GM04503 (cell line): ENCODE measurements around the gene FATE1.

ENCODE experiments used
- DNase-seq: peaks from one replicate; pipeline ENCODE4 v3.0.0-alpha.2; 2012; ENCODE audit warnings: low read depth

FATE1 gene

DNA sequence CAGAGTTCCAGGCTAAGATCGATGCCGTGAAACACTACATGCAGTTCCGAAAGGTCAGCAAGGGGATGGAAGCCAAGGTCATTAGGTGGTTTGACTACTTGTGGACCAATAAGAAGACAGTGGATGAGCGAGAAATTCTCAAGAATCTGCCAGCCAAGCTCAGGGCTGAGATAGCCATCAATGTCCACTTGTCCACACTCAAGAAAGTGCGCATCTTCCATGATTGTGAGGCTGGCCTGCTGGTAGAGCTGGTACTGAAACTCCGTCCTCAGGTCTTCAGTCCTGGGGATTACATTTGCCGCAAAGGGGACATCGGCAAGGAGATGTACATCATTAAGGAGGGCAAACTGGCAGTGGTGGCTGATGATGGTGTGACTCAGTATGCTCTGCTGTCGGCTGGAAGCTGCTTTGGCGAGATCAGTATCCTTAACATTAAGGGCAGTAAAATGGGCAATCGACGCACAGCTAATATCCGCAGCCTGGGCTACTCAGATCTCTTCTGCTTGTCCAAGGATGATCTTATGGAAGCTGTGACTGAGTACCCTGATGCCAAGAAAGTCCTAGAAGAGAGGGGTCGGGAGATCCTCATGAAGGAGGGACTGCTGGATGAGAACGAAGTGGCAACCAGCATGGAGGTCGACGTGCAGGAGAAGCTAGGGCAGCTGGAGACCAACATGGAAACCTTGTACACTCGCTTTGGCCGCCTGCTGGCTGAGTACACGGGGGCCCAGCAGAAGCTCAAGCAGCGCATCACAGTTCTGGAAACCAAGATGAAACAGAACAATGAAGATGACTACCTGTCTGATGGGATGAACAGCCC is 28.0 kb downstream of the FATE1 start:
- DNase-seq: no peak

- no peak for DNase-seq
These were observed 29.8 kb downstream of the FATE1 start for GRCh38 chrX:151745651-151746050.

DNA sequence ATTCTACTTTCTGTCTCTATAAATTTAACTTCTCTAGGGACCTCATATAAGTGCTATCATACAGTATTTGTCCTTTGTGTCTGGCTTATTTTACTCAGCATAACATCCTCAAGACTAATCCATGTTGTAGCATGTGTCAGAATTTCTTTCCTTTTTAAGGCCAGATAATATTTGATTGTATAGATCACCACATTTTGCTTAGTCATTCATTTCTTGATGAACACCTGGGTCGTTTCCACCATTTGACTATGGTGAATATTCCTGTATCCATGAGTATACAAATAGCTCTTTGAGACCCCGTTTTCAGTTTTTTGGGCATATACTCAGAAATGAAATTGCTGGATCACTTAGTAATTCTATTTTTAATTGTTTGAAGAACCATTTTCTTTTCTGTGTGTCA is 30.7 kb downstream of the FATE1 start:
- DNase-seq: no peak

DNA sequence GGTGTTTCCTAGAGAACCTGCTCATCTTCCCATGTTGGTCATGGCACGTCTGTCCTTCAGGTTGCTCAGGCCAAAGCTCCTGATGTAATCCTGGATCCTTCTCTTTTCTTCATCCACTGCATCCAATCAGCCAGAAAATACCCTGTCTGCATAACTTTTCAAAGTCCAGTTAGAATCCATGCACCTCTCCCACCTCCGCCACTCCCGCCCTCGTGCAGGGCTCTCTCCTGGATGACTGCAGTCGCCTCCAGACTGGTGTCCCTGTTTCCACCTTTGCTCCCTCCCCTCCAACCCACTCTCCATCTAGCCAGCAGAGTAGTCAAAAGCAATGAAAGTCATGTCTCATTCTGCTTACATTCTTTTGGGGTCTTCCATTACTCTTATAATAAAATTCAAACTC is 34.7 kb downstream of the FATE1 start:
- DNase-seq: no peak

GRCh38 chrX:151752847-151753246 is 37.0 kb downstream of the FATE1 start:
- DNase-seq: no peak

DNA sequence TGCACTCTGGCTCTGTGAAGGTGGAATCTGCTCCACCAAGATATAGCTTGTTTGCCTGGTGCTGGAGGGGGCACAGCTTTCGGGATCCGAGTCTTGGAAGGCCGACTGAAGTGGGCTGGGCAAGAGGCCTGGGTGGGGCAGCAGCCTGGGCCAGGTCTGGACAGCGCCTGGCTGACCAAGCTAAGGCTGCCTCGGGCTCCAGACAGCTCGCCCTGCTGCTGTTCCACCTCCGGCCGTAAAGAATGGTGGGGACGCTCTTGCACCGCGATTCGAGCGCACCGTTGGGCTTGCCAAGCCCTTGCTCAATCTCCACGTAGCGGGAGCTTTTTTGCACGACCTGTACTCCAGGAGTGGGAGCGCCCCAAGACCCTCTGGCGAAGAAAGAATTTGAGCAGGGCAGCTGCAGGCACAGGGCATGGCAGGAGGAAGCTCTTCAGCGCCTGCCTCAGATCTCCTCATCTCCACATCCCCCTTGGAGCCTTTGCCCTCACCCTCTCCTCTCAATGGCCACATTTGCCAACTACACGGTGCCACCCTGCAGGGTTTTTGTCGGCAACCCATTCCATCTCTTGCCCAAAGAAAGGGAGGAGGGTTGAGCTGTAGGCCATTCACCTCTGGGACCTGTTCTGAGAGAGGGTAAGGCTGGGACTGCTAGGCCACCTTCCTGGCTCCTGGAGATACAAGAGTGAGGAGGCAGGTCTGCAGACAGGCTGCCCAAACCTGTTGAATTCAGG is 37.6 kb downstream of the FATE1 start:
- DNase-seq: peak; percentile 11

GRCh38 chrX:151754047-151754429 is 38.2 kb downstream of the FATE1 start:
- DNase-seq: peak; percentile 45

GRCh38 chrX:151754641-151755215 is 38.9 kb downstream of the FATE1 start:
- DNase-seq: no peak

- no peak for DNase-seq
These were observed 43.3 kb downstream of the FATE1 start for GRCh38 chrX:151759041-151759708.

DNA sequence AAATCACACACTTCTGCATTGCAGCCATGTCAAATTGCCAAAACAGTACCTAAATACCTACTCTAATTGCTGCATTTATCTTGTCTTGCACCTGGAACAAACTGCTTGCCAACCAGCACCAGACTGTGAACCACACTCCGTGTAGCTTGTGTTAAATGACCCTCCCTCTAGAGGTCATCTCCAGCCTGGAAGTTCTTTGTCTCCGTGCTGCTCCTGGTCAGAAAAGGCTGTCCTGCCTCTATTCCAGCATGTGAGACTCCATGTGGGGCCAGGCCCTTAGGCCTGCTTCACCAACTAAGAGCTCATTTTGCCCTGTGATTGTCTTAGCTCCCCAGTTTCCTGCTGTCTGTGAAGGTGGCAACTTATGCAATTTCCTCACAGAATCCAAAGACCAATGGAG is 47.0 kb downstream of the FATE1 start:
- DNase-seq: no peak

DNA sequence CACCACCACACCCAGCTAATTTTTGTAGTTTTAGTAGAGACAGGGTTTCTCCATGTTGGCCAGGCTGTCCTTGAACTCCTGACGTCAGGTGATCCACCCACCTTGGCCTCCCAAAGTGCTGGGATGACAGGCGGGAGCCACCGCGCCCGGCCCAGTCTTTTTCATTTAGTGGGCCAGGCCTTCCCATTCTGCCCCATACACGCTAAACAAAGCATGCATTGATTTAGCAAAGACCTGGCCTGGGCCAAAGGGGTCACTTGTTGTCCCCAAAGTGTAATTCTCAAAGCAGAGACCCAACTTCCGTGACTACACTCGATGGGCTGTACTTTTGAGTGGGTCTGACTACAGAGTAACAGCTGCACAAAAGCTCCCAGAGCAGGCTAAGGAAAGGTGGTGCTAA is 47.9 kb downstream of the FATE1 start:
- no peak for DNase-seq

DNA sequence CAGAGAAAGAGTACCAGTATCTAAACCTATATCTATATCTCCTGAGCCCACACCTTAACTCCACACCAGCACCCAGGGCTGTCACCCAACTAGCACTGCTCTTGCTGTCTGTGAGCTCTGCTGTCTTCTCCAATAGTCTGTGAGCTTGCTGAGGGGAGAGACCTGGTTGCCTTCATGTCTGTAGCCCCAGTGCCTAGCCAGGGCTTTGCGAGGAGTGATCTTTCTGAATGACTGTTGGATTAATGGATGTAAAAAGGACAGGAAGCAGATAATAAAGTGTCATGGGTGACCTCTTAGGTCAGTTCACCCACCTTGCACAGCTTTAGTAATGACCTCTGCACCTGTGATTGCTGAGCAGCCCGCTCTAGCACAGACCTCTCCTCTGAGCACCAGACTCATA is 49.2 kb downstream of the FATE1 start:
- DNase-seq: no peak

- DNase-seq: no peak
These were observed 55.9 kb downstream of the FATE1 start for GRCh38 chrX:151771726-151772125.
